ENCODE data around the gene MACROD2. TPM values are rescaled to one million over a fixed set of nuclear protein-coding genes. Genes with fewer than 3 reads are reported as not detected.

MACROD2 gene
- total RNA-seq, 1 donor from 2014 or later = 1.6 TPM

GRCh38 chr20:14710951-14711350 lies 715.6 kb downstream of the MACROD2 start:
- Histone ChIP-seq H3K36me3 (ENCODE audit: control insufficient read depth, insufficient read depth, low read length) (no peaks in the 10 kb centered on the region), H3K4me3 (ENCODE audit: low read depth, low read length) (no peak overlapping the region), H3K27me3 (ENCODE audit: control insufficient read depth, insufficient read depth, low read length) (no peaks in the 10 kb centered on the region)
- FAIRE-seq = no peak
- TF ChIP-seq, protein P1, sequence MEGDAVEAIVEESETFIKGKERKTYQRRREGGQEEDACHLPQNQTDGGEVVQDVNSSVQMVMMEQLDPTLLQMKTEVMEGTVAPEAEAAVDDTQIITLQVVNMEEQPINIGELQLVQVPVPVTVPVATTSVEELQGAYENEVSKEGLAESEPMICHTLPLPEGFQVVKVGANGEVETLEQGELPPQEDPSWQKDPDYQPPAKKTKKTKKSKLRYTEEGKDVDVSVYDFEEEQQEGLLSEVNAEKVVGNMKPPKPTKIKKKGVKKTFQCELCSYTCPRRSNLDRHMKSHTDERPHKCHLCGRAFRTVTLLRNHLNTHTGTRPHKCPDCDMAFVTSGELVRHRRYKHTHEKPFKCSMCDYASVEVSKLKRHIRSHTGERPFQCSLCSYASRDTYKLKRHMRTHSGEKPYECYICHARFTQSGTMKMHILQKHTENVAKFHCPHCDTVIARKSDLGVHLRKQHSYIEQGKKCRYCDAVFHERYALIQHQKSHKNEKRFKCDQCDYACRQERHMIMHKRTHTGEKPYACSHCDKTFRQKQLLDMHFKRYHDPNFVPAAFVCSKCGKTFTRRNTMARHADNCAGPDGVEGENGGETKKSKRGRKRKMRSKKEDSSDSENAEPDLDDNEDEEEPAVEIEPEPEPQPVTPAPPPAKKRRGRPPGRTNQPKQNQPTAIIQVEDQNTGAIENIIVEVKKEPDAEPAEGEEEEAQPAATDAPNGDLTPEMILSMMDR (IDR thresholded peaks at IDR 0.05; ENCODE audit: insufficient read depth, low read length, severe bottlenecking) = no peak
- peak; percentile 92 for DNase-seq (ENCODE audit: low read depth)

GRCh38 chr20:14711652-14712051 lies 716.3 kb downstream of the MACROD2 start:
- FAIRE-seq (no peak), DNase-seq (ENCODE audit: low read depth) (peak; percentile 28)
- H3K27me3 ChIP-seq (ENCODE audit: control insufficient read depth, insufficient read depth, low read length) = no peaks in the 10 kb centered on the region
- H3K36me3 ChIP-seq (ENCODE audit: control insufficient read depth, insufficient read depth, low read length) = no peaks in the 10 kb centered on the region
- H3K4me3 ChIP-seq (ENCODE audit: low read depth, low read length) = no peak overlapping the region
- TF ChIP-seq, protein P1 (IDR thresholded peaks at IDR 0.05; ENCODE audit: insufficient read depth, low read length, severe bottlenecking) = no peak

GRCh38 chr20:14712302-14712739 lies 717.0 kb downstream of the MACROD2 start:
- peak; percentile 100 for DNase-seq (ENCODE audit: low read depth)
- TF ChIP-seq, protein P1 (IDR thresholded peaks at IDR 0.05; ENCODE audit: insufficient read depth, low read length, severe bottlenecking) = no peak
- Histone ChIP-seq H3K36me3 (ENCODE audit: control insufficient read depth, insufficient read depth, low read length) (no peaks in the 10 kb centered on the region), H3K4me3 (ENCODE audit: low read depth, low read length) (no peak overlapping the region), H3K27me3 (ENCODE audit: control insufficient read depth, insufficient read depth, low read length) (no peaks in the 10 kb centered on the region)
- peak; percentile 32 for FAIRE-seq

DNA sequence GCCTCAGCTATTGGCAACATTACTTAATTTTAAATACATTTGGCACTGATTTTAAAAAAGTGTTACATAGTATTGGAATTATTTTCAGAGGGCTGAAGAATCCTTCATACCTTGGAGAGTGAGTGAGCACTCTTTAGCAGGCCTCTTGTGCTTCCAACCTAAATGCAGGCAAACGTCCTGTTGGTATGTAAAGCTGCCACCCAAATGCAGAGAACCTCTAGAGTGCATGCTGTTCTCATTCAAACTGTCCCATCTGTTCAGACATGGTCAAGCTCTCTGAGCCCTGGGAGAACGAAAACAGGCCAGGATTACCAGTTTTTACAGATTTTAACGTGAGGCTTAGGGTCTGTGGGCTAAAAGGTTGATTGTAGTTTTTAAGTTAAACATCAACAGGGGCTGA lies 720.1 kb downstream of the MACROD2 start:
- TF ChIP-seq, protein P1 (IDR thresholded peaks at IDR 0.05; ENCODE audit: insufficient read depth, low read length, severe bottlenecking) = no peak
- no peak overlapping the region for H3K4me3 ChIP-seq (ENCODE audit: low read depth, low read length)
- H3K36me3 ChIP-seq (ENCODE audit: control insufficient read depth, insufficient read depth, low read length) = no peaks in the 10 kb centered on the region
- no peaks in the 10 kb centered on the region for H3K27me3 ChIP-seq (ENCODE audit: control insufficient read depth, insufficient read depth, low read length)
- DNase-seq (ENCODE audit: low read depth) = no peak
- FAIRE-seq = no peak

- no peaks in the 10 kb centered on the region for H3K27me3 ChIP-seq (ENCODE audit: control insufficient read depth, insufficient read depth, low read length)
- TF ChIP-seq, protein P1 (IDR thresholded peaks at IDR 0.05; ENCODE audit: insufficient read depth, low read length, severe bottlenecking) = no peak
- H3K4me3 ChIP-seq (ENCODE audit: low read depth, low read length) = no peak overlapping the region
- no peak for DNase-seq (ENCODE audit: low read depth)
- FAIRE-seq = no peak
- H3K36me3 ChIP-seq (ENCODE audit: control insufficient read depth, insufficient read depth, low read length) = no peaks in the 10 kb centered on the region
Measured at GRCh38 chr20:14716351-14716801, 721.1 kb downstream of the MACROD2 start.

Data from bronchial epithelial cell (primary cell).